K562 (cell line): ENCODE data around the gene HOGA1. TPM values are rescaled to one million over a fixed set of nuclear protein-coding genes. Genes with fewer than 3 reads are reported as not detected.
A peak's percentile ranks its signal among the peaks of the same experiment; 100 is the strongest.

ENCODE experiments used
- ATAC-seq: fragments of 200-7000 bp; cut with Tn5 transposase; 3 replicates; pipeline ENCODE4 v1.9.1; 2020; ENCODE audit warnings: moderate library complexity
- BruUV-seq: library from RNA; stranded (reverse); fragments of 400-500 nt; replicated peaks from 2 replicates; lab custom pipeline; 2021; lab: Mats Ljungman, UMichigan
- CTCF ChIA-PET: fragments of 300-600 bp; formaldehyde crosslinking; extraction: SDS; loops from one replicate; lab custom pipeline; 2021; ENCODE audit warnings: low intra/inter-chr PET ratio; lab: Yijun Ruan, JAX
- POLR2A ChIA-PET: fragments of 300-600, 350-650 bp; sonication (Branson Sonifier 250); formaldehyde crosslinking; extraction: SDS; loops from one replicate; lab custom pipeline; 2021; ENCODE audit warnings: antibody characterized with exemption, inconsistent platforms; lab: Yijun Ruan, JAX
- DNase-seq, 4 experiments: peaks; one replicate each; pipeline versions ENCODE4 v3.0.0 to v3.0.0-alpha.2; 2011 to 2018; ENCODE audit warnings: low spot score in 3 of 4, mixed read lengths in 3 of 4; ENCODE audit errors: extremely low read depth in 1 of 4
- FAIRE-seq: peaks from 2 replicates; lab custom pipeline; 2011; peaks lifted over from hg19 to GRCh38; lab: Jason Lieb, UNC
- H2AFZ ChIP-seq: 2 replicates; pipeline ENCODE4 v1.6.0; 2011; ENCODE audit warnings: low read depth, low read length, control low read depth, inconsistent platforms
- H3K27ac ChIP-seq: fragments of 200-600 bp; 3 replicates; pipeline ENCODE4 v1.8.0; 2011; ENCODE audit warnings: low read depth, mild to moderate bottlenecking, control low read depth, inconsistent platforms, low read length, moderate library complexity, mixed read lengths; ENCODE audit errors: extremely low read depth
- H3K27me3 ChIP-seq, 2 experiments: fragments of 300-600 bp in 1 of 2; 2 replicates in 1 of 2; 3 replicates in 1 of 2; pipeline versions ENCODE4 v1.6.0 to v1.8.0; 2011; ENCODE audit warnings: inconsistent platforms in 2 of 2, low read length in 2 of 2, mild to moderate bottlenecking in 1 of 2, mixed read lengths in 1 of 2, moderate library complexity in 1 of 2; ENCODE audit not compliant: control insufficient read depth in 2 of 2, insufficient read depth in 2 of 2
- H3K36me3 ChIP-seq: fragments of 300-600 bp; 3 replicates; pipeline ENCODE4 v1.8.0; 2011; ENCODE audit warnings: mild to moderate bottlenecking, low read length, inconsistent platforms; ENCODE audit not compliant: control insufficient read depth, insufficient read depth
- H3K4me1 ChIP-seq, 2 experiments: fragments of 200-600 bp in 1 of 2; replicated peaks in 1 of 2; 2 replicates in 1 of 2; 3 replicates in 1 of 2; pipeline versions ENCODE4 v1.5.1 to v1.8.0; 2011; ENCODE audit warnings: inconsistent platforms in 2 of 2, low read length in 2 of 2, mild to moderate bottlenecking in 1 of 2, mixed read lengths in 1 of 2, moderate library complexity in 1 of 2; ENCODE audit not compliant: control insufficient read depth in 2 of 2, insufficient read depth in 2 of 2
- H3K4me2 ChIP-seq: 2 replicates; pipeline ENCODE4 v1.6.1; 2011; ENCODE audit warnings: low read length, control low read depth, inconsistent platforms, mixed read lengths; ENCODE audit not compliant: insufficient read depth
- H3K4me3 ChIP-seq: fragments of 200-600 bp; sonication (generic), shearing (Covaris generic); 2 replicates; pipeline ENCODE4 v1.5.1; 2016; ENCODE audit warnings: control low read depth, inconsistent platforms
- H3K79me2 ChIP-seq: fragments of 200-600 bp; 3 replicates; pipeline ENCODE4 v1.8.0; 2011; ENCODE audit warnings: low read length, inconsistent platforms; ENCODE audit not compliant: control insufficient read depth, insufficient read depth
- H3K9ac ChIP-seq, 2 experiments: 2 replicates each; pipeline versions ENCODE4 v1.6.0 to v1.6.1; 2011; ENCODE audit warnings: low read depth in 2 of 2, low read length in 2 of 2, control low read depth in 1 of 2, inconsistent platforms in 1 of 2, mild to moderate bottlenecking in 1 of 2, mixed read lengths in 1 of 2; ENCODE audit not compliant: insufficient read depth in 1 of 2
- H3K9me1 ChIP-seq: one replicate; pipeline ENCODE4 v1.6.0; 2011; ENCODE audit warnings: inconsistent platforms, mild to moderate bottlenecking, low read length, moderate library complexity; ENCODE audit not compliant: control insufficient read depth, insufficient read depth
- H3K9me3 ChIP-seq: replicated peaks from 2 replicates; pipeline ENCODE4 v1.5.1; 2011; ENCODE audit warnings: low read depth, low read length, inconsistent platforms; ENCODE audit not compliant: control insufficient read depth, insufficient read depth
- H4K20me1 ChIP-seq: replicated peaks from 2 replicates; pipeline ENCODE4 v1.6.1; 2011; ENCODE audit warnings: low read length, inconsistent platforms, mixed read lengths; ENCODE audit not compliant: control insufficient read depth, insufficient read depth
- MYC ChIP-seq, 2 experiments: fragments of 250-450 bp in 1 of 2; sonication (Bioruptor Pico) in 1 of 2; IDR thresholded peaks; 2 replicates each; pipeline versions ENCODE4 v1.5.1 to v1.6.1; 2012 to 2021; ENCODE audit warnings: low read depth in 2 of 2, borderline replicate concordance in 1 of 2, improper control_type of control experiment in 1 of 2, low read length in 1 of 2, mild to moderate bottlenecking in 1 of 2, moderate library complexity in 1 of 2
- SIX5 ChIP-seq, 2 experiments: IDR thresholded peaks; 2 replicates each; pipeline ENCODE4 v1.6.1; 2011; ENCODE audit warnings: low read length in 2 of 2, borderline replicate concordance in 1 of 2, low read depth in 1 of 2, mild to moderate bottlenecking in 1 of 2, moderate library complexity in 1 of 2; ENCODE audit not compliant: insufficient read depth in 1 of 2
- WGBS: fragments of 100-300 bp; shearing (Covaris generic); methylation state at CpG from one replicate; pipeline ENCODE4 v1.1.6; 2016; ENCODE audit warnings: low coverage, mixed read lengths; ENCODE audit not compliant: insufficient coverage; ENCODE audit errors: missing lambda C conversion rate; 5-methylcytosine and 5-hydroxymethylcytosine counted together
- in situ Hi-C: fragments of 300-500 bp; cut with MboI; formaldehyde crosslinking; loops from 4 replicates; pipeline ENCODE4 v1.15.0; 2018; ENCODE audit warnings: inconsistent platforms, mixed read lengths
- intact Hi-C: fragments of 100-400 bp; cut with micrococcal nuclease; formaldehyde crosslinking; loops from 2 replicates; pipeline ENCODE4 v1.14.2; 2022
- polyA plus RNA-seq, 8 experiments: library from polyadenylated mRNA; depleted of rRNA in 4 of 8; stranded (reverse) in 5 of 8; unstranded in 3 of 8; fragments of >200 nt; fragmentation: Nextera tagmentation in 2 of 8; fragmentation: Illumina TruSeq in 1 of 8; extraction: Ambion mirVana in 2 of 8; extraction: Trizol in 1 of 8; gene quantifications; 2 replicates each; pipeline versions ENCODE4 v1.2.1 to v1.2.3, GENCODE V29; 2011 to 2014; ENCODE audit warnings: inconsistent platforms in 1 of 8, missing spikeins in 1 of 8
- total RNA-seq, 7 experiments: library from RNA; depleted of rRNA in 6 of 7; stranded (reverse); fragments of >200 nt in 6 of 7; fragmentation: Illumina TruSeq in 2 of 7; extraction: Trizol in 2 of 7; gene quantifications; 2 replicates each; pipeline versions ENCODE4 v1.2.1 to v1.2.3, GENCODE V29; 2011 to 2021; ENCODE audit warnings: low replicate concordance in 1 of 7
- TF ChIP-seq, protein P1 (sequence below): fragments of 150-350 bp; conservative IDR thresholded peaks from 2 replicates; pipeline ENCODE4 v1.6.1; 2014; ENCODE audit warnings: low read length
- TF ChIP-seq, protein P2 (sequence below): fragments of 250-450 bp; sonication (Bioruptor Pico); IDR thresholded peaks from 2 replicates; pipeline ENCODE4 v1.5.1; 2021; ENCODE audit warnings: mild to moderate bottlenecking
- TF ChIP-seq, protein P3 (sequence below), 2 experiments: fragments of 450-650 bp; formaldehyde crosslinking in 1 of 2; IDR thresholded peaks; 2 replicates each; pipeline versions ENCODE4 v1.4.0 to v1.6.1; 2014 to 2020; ENCODE audit warnings: mild to moderate bottlenecking in 2 of 2, borderline replicate concordance in 1 of 2, low read depth in 1 of 2

Gene HOGA1
- total and polyA plus RNA-seq, 9 of the 15 experiments (the other 6 are each of a cell fraction or from before 2014, with no cell fraction given): not detected

DNA sequence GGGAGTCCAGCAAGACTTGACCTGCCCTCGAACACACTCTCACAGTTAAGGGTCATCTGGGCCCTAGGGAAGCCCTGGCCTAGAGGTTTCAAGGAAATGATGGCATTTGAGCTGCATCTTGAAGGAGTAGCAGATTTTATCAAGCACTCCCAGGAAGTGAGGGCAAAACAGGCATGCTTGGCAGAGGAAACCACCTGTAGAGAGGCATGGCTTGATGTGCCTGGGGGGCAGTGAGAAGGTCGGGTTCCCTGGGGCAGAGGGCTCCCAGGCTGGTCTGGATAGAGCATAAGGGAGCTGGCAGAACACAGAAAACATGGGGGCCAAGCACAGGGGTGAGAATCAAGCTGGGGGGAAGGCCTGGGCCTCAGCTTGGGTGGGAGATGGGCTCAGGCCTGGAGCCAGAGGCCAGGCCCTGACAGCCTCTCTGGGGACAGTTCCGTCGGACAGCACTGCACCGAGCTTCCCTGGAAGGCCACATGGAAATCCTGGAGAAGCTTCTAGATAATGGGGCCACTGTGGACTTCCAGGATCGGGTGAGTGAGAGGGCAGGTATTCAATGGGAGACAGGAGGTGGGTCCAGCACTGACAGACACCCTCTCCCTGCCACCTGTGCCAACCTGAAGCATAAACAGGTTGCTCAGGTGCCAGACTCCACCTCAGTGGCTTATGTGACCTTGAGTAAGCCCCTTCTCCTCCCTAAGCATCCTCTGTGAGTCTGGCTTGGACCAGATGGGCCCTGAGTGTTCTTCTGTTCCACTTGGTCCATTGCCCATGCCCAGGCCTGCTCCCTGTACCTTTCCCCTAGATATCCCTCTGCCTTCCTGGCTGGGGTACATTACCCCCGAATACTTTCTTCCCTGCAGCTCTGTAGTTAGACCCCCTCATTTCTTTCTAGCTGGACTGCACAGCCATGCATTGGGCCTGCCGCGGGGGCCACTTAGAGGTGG is 3.5 kb upstream of the HOGA1 start:
- CTCF ChIA-PET: no interaction called here
- TF ChIP-seq, protein P1, sequence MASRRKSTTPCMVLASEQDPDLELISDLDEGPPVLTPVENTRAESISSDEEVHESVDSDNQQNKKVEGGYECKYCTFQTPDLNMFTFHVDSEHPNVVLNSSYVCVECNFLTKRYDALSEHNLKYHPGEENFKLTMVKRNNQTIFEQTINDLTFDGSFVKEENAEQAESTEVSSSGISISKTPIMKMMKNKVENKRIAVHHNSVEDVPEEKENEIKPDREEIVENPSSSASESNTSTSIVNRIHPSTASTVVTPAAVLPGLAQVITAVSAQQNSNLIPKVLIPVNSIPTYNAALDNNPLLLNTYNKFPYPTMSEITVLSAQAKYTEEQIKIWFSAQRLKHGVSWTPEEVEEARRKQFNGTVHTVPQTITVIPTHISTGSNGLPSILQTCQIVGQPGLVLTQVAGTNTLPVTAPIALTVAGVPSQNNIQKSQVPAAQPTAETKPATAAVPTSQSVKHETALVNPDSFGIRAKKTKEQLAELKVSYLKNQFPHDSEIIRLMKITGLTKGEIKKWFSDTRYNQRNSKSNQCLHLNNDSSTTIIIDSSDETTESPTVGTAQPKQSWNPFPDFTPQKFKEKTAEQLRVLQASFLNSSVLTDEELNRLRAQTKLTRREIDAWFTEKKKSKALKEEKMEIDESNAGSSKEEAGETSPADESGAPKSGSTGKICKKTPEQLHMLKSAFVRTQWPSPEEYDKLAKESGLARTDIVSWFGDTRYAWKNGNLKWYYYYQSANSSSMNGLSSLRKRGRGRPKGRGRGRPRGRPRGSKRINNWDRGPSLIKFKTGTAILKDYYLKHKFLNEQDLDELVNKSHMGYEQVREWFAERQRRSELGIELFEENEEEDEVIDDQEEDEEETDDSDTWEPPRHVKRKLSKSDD: no peak
- no peak for TF ChIP-seq SIX5 (IDR thresholded peaks at IDR 0.05; ENCODE audit: borderline replicate concordance in 1 of 2, insufficient read depth in 1 of 2, low read depth in 1 of 2, low read length in 2 of 2)
- TF ChIP-seq, protein P2, sequence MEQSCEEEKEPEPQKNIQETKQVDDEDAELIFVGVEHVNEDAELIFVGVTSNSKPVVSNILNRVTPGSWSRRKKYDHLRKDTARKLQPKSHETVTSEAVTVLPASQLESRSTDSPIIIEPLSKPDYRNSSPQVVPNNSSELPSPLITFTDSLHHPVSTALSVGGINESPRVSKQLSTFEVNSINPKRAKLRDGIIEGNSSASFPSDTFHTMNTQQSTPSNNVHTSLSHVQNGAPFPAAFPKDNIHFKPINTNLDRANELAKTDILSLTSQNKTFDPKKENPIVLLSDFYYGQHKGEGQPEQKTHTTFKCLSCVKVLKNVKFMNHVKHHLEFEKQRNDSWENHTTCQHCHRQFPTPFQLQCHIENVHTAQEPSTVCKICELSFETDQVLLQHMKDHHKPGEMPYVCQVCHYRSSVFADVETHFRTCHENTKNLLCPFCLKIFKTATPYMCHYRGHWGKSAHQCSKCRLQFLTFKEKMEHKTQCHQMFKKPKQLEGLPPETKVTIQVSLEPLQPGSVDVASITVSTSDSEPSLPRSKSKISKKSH: no peak
- TF ChIP-seq, protein P3, sequence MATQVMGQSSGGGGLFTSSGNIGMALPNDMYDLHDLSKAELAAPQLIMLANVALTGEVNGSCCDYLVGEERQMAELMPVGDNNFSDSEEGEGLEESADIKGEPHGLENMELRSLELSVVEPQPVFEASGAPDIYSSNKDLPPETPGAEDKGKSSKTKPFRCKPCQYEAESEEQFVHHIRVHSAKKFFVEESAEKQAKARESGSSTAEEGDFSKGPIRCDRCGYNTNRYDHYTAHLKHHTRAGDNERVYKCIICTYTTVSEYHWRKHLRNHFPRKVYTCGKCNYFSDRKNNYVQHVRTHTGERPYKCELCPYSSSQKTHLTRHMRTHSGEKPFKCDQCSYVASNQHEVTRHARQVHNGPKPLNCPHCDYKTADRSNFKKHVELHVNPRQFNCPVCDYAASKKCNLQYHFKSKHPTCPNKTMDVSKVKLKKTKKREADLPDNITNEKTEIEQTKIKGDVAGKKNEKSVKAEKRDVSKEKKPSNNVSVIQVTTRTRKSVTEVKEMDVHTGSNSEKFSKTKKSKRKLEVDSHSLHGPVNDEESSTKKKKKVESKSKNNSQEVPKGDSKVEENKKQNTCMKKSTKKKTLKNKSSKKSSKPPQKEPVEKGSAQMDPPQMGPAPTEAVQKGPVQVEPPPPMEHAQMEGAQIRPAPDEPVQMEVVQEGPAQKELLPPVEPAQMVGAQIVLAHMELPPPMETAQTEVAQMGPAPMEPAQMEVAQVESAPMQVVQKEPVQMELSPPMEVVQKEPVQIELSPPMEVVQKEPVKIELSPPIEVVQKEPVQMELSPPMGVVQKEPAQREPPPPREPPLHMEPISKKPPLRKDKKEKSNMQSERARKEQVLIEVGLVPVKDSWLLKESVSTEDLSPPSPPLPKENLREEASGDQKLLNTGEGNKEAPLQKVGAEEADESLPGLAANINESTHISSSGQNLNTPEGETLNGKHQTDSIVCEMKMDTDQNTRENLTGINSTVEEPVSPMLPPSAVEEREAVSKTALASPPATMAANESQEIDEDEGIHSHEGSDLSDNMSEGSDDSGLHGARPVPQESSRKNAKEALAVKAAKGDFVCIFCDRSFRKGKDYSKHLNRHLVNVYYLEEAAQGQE (IDR thresholded peaks at IDR 0.05; ENCODE audit: borderline replicate concordance): no peak
- TF ChIP-seq, protein P3 (CRISPR knock-in tag; IDR thresholded peaks at IDR 0.05; ENCODE audit: low read depth): no peak
- no peak for TF ChIP-seq MYC (IDR thresholded peaks at IDR 0.05; ENCODE audit: low read depth, low read length)
- TF ChIP-seq MYC (CRISPR knock-in tag; IDR thresholded peaks at IDR 0.05; ENCODE audit: borderline replicate concordance, low read depth): no peak

More for the DNA sequence above, 3.5 kb upstream of the HOGA1 start:
- POLR2A ChIA-PET: interaction anchor here (0.6 to 1.3 kb wide), 2 partner anchors 9 to 280 kb away, joined by 4 read pairs; no protein-coding TSS in a partner anchor
- H3K36me3 ChIP-seq: no peaks in the 10 kb centered on the region
- H4K20me1 ChIP-seq: no peaks in the 10 kb centered on the region
- no peak overlapping the region for H3K27ac ChIP-seq
- H3K4me3 ChIP-seq: no peak overlapping the region
- no peaks in the 10 kb centered on the region for H3K9me1 ChIP-seq
- peaks cover 2 to 10% of the 10 kb centered on the region in 2 experiments; a peak in 4 of 5 replicates for H3K4me1 ChIP-seq
- no TSS peak for BruUV-seq
- in situ Hi-C loops (no loop called here), intact Hi-C loops (no loop called here)
- DNase-seq (no peak), FAIRE-seq (no peak), ATAC-seq (no peak)
- H3K9me3 ChIP-seq: no peaks in the 10 kb centered on the region
- no peak overlapping the region for H2AFZ ChIP-seq
- peak overlapping the region in 1 of 2 experiments; percentile 36; a peak in 1 of 4 replicates for H3K9ac ChIP-seq
- no peak overlapping the region for H3K4me2 ChIP-seq
- H3K27me3 ChIP-seq: no peaks in the 10 kb centered on the region
- H3K79me2 ChIP-seq: no peaks in the 10 kb centered on the region
- WGBS: 23% methylated on average over 8 of the region's 9 CpGs
